Urinary bladder (tissue), 4 donors: ENCODE results near the gene CCDC85A. TPM values are rescaled to one million over a fixed set of nuclear protein-coding genes. Genes with fewer than 3 reads are reported as not detected.
A peak's percentile ranks its signal among the peaks of the same experiment; 100 is the strongest.

ENCODE experiments used
- DNase-seq: peaks from one replicate; pipeline ENCODE4 v3.0.0-alpha.2; 2015; ENCODE audit errors: extremely low spot score
- H3K27ac ChIP-seq: one replicate; pipeline ENCODE4 v1.5.1; 2013; ENCODE audit warnings: low read depth, mild to moderate bottlenecking, moderate library complexity
- H3K36me3 ChIP-seq: one replicate; pipeline ENCODE4 v1.6.1; 2013; ENCODE audit warnings: mild to moderate bottlenecking, moderate library complexity; ENCODE audit not compliant: insufficient read depth
- H3K4me1 ChIP-seq: one replicate; pipeline ENCODE4 v1.6.1; 2013; ENCODE audit warnings: mild to moderate bottlenecking, moderate library complexity; ENCODE audit not compliant: insufficient read depth
- H3K4me3 ChIP-seq: one replicate; pipeline ENCODE4 v1.5.1; 2013; ENCODE audit warnings: low read depth, low read length
- WGBS: extraction: QIAGEN DNeasy Blood & Tissue Kit; methylation state at CpG from one replicate; pipeline ENCODE4 v1.1.7; 2013; 5-methylcytosine and 5-hydroxymethylcytosine counted together
- polyA plus RNA-seq: library from polyadenylated mRNA; stranded (reverse); fragments of 200-250 nt; gene quantifications from one replicate; pipeline ENCODE4 v1.2.3, GENCODE V29; 2013
- total RNA-seq: library from RNA; depleted of rRNA; stranded (reverse); fragments of >200 nt; gene quantifications from one replicate; pipeline ENCODE4 v1.2.3, GENCODE V29; 2014
- donor health status: healthy with polysubstance abuse.
- donor health status: healthy.

The CCDC85A gene
- total and polyA plus RNA-seq, 2 donors, result 4.1 to 7.1 TPM

- DNase-seq, result no peak
- 65% methylated on average over 4 of the region's 4 CpGs for WGBS
- H3K4me1 ChIP-seq, result no peaks in the 10 kb centered on the region
- no peak overlapping the region for H3K4me3 ChIP-seq
- H3K27ac ChIP-seq, result no peak overlapping the region
- no peaks in the 10 kb centered on the region for H3K36me3 ChIP-seq
Measured at GRCh38 chr2:56177420-56178220, 6.2 kb upstream of the CCDC85A start.

- Histone ChIP-seq H3K36me3 (no peaks in the 10 kb centered on the region), H3K4me3 (no peak overlapping the region), H3K27ac (no peak overlapping the region), H3K4me1 (no peaks in the 10 kb centered on the region)
- no peak for DNase-seq
- 79% methylated on average over 5 of the region's 5 CpGs for WGBS
Measured at GRCh38 chr2:56179931-56180330, 3.9 kb upstream of the CCDC85A start.

- no peak for DNase-seq
- WGBS, result 95% methylated on average over 2 of the region's 2 CpGs
- H3K4me1 ChIP-seq, result no peaks in the 10 kb centered on the region
- no peak overlapping the region for H3K27ac ChIP-seq
- no peak overlapping the region for H3K4me3 ChIP-seq
- H3K36me3 ChIP-seq, result no peaks in the 10 kb centered on the region
Measured at GRCh38 chr2:56182420-56182819, 1.4 kb upstream of the CCDC85A start.

- under 1% methylated on average over 64 of the region's 64 CpGs for WGBS
- H3K36me3 ChIP-seq, result no peaks in the 10 kb centered on the region
- H3K27ac ChIP-seq, result no peak overlapping the region
- H3K4me1 ChIP-seq, result no peaks in the 10 kb centered on the region
- peak overlapping the region; percentile 55 for H3K4me3 ChIP-seq
- no peak for DNase-seq
Measured at GRCh38 chr2:56184500-56185011, 766 bp downstream of the CCDC85A start.

GRCh38 chr2:56185101-56185581 lies 1.4 kb downstream of the CCDC85A start:
- no peaks in the 10 kb centered on the region for H3K4me1 ChIP-seq
- WGBS, result under 1% methylated on average over 24 of the region's 24 CpGs
- no peak for DNase-seq
- no peaks in the 10 kb centered on the region for H3K36me3 ChIP-seq
- no peak overlapping the region for H3K27ac ChIP-seq
- peak overlapping the region; percentile 55 for H3K4me3 ChIP-seq

GRCh38 chr2:56185582-56186046 lies 1.8 kb downstream of the CCDC85A start:
- H3K4me3 ChIP-seq, result peak overlapping the region; percentile 55
- H3K4me1 ChIP-seq, result no peaks in the 10 kb centered on the region
- no peaks in the 10 kb centered on the region for H3K36me3 ChIP-seq
- DNase-seq, result no peak
- no peak overlapping the region for H3K27ac ChIP-seq
- 7% methylated on average over 11 of the region's 11 CpGs for WGBS

- Histone ChIP-seq H3K4me1 (no peaks in the 10 kb centered on the region), H3K4me3 (no peak overlapping the region), H3K36me3 (no peaks in the 10 kb centered on the region), H3K27ac (no peak overlapping the region)
- no peak for DNase-seq
Measured at GRCh38 chr2:56191617-56192016, 7.8 kb downstream of the CCDC85A start.

GRCh38 chr2:56192664-56193305 lies 9.0 kb downstream of the CCDC85A start:
- Histone ChIP-seq H3K4me3 (no peak overlapping the region), H3K27ac (no peak overlapping the region), H3K4me1 (no peaks in the 10 kb centered on the region), H3K36me3 (no peaks in the 10 kb centered on the region)
- no peak for DNase-seq
- WGBS, result 96% methylated on average over 29 of the region's 29 CpGs

- H3K27ac ChIP-seq, result no peak overlapping the region
- no peaks in the 10 kb centered on the region for H3K36me3 ChIP-seq
- no peak overlapping the region for H3K4me3 ChIP-seq
- no peak for DNase-seq
- no peaks in the 10 kb centered on the region for H3K4me1 ChIP-seq
Measured at GRCh38 chr2:56195563-56195962, 11.8 kb downstream of the CCDC85A start.

- WGBS, result 90% methylated on average over 7 of the region's 7 CpGs
- Histone ChIP-seq H3K36me3 (no peaks in the 10 kb centered on the region), H3K27ac (no peak overlapping the region), H3K4me1 (no peaks in the 10 kb centered on the region), H3K4me3 (no peak overlapping the region)
- DNase-seq, result no peak
Measured at GRCh38 chr2:56197816-56198215, 14.0 kb downstream of the CCDC85A start.

- H3K4me3 ChIP-seq, result no peak overlapping the region
- DNase-seq, result no peak
- H3K36me3 ChIP-seq, result no peaks in the 10 kb centered on the region
- H3K27ac ChIP-seq, result no peak overlapping the region
- no peaks in the 10 kb centered on the region for H3K4me1 ChIP-seq
- 92% methylated on average over 1 of the region's 1 CpG for WGBS
Measured at GRCh38 chr2:56198936-56199335, 15.1 kb downstream of the CCDC85A start.

GRCh38 chr2:56199492-56199891 lies 15.7 kb downstream of the CCDC85A start:
- H3K4me1 ChIP-seq, result no peaks in the 10 kb centered on the region
- no peak for DNase-seq
- H3K36me3 ChIP-seq, result no peaks in the 10 kb centered on the region
- H3K27ac ChIP-seq, result no peak overlapping the region
- WGBS, result 90% methylated on average over 1 of the region's 1 CpG
- H3K4me3 ChIP-seq, result no peak overlapping the region

- no peak for DNase-seq
- WGBS, result 94% methylated on average over 3 of the region's 3 CpGs
- Histone ChIP-seq H3K4me1 (no peaks in the 10 kb centered on the region), H3K4me3 (no peak overlapping the region), H3K36me3 (no peaks in the 10 kb centered on the region), H3K27ac (no peak overlapping the region)
Measured at GRCh38 chr2:56202381-56203121, 18.8 kb downstream of the CCDC85A start.
